GM12878 (cell line): ENCODE measurements around the gene WDFY1. TPM values are rescaled to one million over a fixed set of nuclear protein-coding genes. Genes with fewer than 3 reads are reported as not detected.

Source experiments
- ATF7 ChIP-seq: fragments of 450-650 bp; IDR thresholded peaks from 2 replicates; pipeline ENCODE4 v1.6.1; 2016; ENCODE audit warnings: low read depth, mild to moderate bottlenecking
- BMI1 ChIP-seq: fragments of 450-650 bp; IDR thresholded peaks from 2 replicates; pipeline ENCODE4 v1.6.1; 2016; ENCODE audit warnings: mild to moderate bottlenecking, moderate library complexity, borderline replicate concordance
- CHD2 ChIP-seq: IDR thresholded peaks from 2 replicates; pipeline ENCODE4 v1.6.1; 2011; ENCODE audit warnings: low read depth, low read length, improper control_type of control experiment, borderline replicate concordance
- CREM ChIP-seq: IDR thresholded peaks from 2 replicates; pipeline ENCODE4 v1.6.1; 2014; ENCODE audit warnings: antibody characterized with exemption, low read depth
- ETV6 ChIP-seq, 2 experiments: fragments of 450-650 bp in 1 of 2; IDR thresholded peaks in 1 of 2; conservative IDR thresholded peaks in 1 of 2; 2 replicates each; pipeline ENCODE4 v1.6.1; 2014; ENCODE audit warnings: antibody characterized with exemption in 1 of 2, borderline replicate concordance in 1 of 2, low read depth in 1 of 2, mild to moderate bottlenecking in 1 of 2, moderate library complexity in 1 of 2
- FOXK2 ChIP-seq: fragments of 450-650 bp; IDR thresholded peaks from 2 replicates; pipeline ENCODE4 v1.6.1; 2017; ENCODE audit warnings: mild to moderate bottlenecking, moderate library complexity
- NBN ChIP-seq: fragments of 450-650 bp; IDR thresholded peaks from 2 replicates; pipeline ENCODE4 v1.6.1; 2016
- RUNX3 ChIP-seq: IDR thresholded peaks from 2 replicates; pipeline ENCODE4 v1.6.1; 2012; ENCODE audit warnings: low read length, inconsistent platforms
- SMAD5 ChIP-seq: IDR thresholded peaks from 2 replicates; pipeline ENCODE4 v1.6.1; 2016; ENCODE audit warnings: antibody characterized with exemption, low read depth
- STAT3 ChIP-seq: IDR thresholded peaks from 2 replicates; pipeline ENCODE4 v1.6.1; 2011; ENCODE audit warnings: low read depth, low read length, improper control_type of control experiment
- TARDBP ChIP-seq: IDR thresholded peaks from 2 replicates; pipeline ENCODE4 v1.6.1; 2016; ENCODE audit warnings: borderline replicate concordance
- YY1 ChIP-seq: IDR thresholded peaks from 2 replicates; pipeline ENCODE4 v1.6.1; 2011; ENCODE audit warnings: low read depth, mild to moderate bottlenecking, low read length
- ZNF24 ChIP-seq: fragments of 450-650 bp; IDR thresholded peaks from 2 replicates; pipeline ENCODE4 v1.6.1; 2017; ENCODE audit warnings: antibody characterized with exemption, mild to moderate bottlenecking
- polyA plus RNA-seq, 11 experiments: library from polyadenylated mRNA; depleted of rRNA in 4 of 11; unstranded in 6 of 11; stranded (reverse) in 5 of 11; fragments of >200 nt; fragmentation: Nextera tagmentation in 4 of 11; fragmentation: Illumina TruSeq in 1 of 11; extraction: Ambion mirVana in 4 of 11; extraction: Trizol in 1 of 11; gene quantifications; 1 replicate in 1 of 11; 2 replicates in 10 of 11; pipeline versions ENCODE4 v1.2.1 to v1.2.3, GENCODE V29; 2011 to 2016; ENCODE audit warnings: inconsistent platforms in 2 of 11, missing spikeins in 2 of 11, low read depth in 1 of 11
- total RNA-seq, 4 experiments: library from RNA; depleted of rRNA in 3 of 4; stranded (reverse); fragments of >200 nt in 3 of 4; fragmentation: Illumina TruSeq in 1 of 4; extraction: Trizol in 1 of 4; gene quantifications; 2 replicates each; pipeline versions ENCODE4 v1.2.1 to v1.2.3, GENCODE V29; 2013 to 2021
- TF ChIP-seq, protein P1 (sequence below): fragments of 450-650 bp; IDR thresholded peaks from 2 replicates; pipeline ENCODE4 v1.6.1; 2017; ENCODE audit warnings: borderline replicate concordance
- TF ChIP-seq, protein P2 (sequence below): fragments of 450-650 bp; IDR thresholded peaks from 2 replicates; pipeline ENCODE4 v1.6.1; 2018; ENCODE audit warnings: borderline replicate concordance, mild to moderate bottlenecking; ENCODE audit not compliant: partially characterized antibody
- TF ChIP-seq, protein P3 (sequence below): fragments of 450-650 bp; IDR thresholded peaks from 2 replicates; pipeline ENCODE4 v1.6.1; 2016; ENCODE audit warnings: mild to moderate bottlenecking
- TF ChIP-seq, protein P4 (sequence below): IDR thresholded peaks from 2 replicates; pipeline ENCODE4 v1.6.1; 2012; ENCODE audit warnings: mild to moderate bottlenecking, low read depth, low read length
- TF ChIP-seq, protein P5 (sequence below): IDR thresholded peaks from 2 replicates; pipeline ENCODE4 v1.6.1; 2011; ENCODE audit warnings: low read depth, mild to moderate bottlenecking, low read length, moderate library complexity, borderline replicate concordance; ENCODE audit errors: extremely low read depth
- TF ChIP-seq, protein P6 (sequence below): fragments of 450-650 bp; IDR thresholded peaks from 2 replicates; pipeline ENCODE4 v1.6.1; 2014; ENCODE audit warnings: mild to moderate bottlenecking

WDFY1 gene
- total and polyA plus RNA-seq, 10 of the 15 experiments (the other 5 are each of a cell fraction or from before 2014, with no cell fraction given) = 2.9 to 28.1 (median 13.1) TPM

DNA sequence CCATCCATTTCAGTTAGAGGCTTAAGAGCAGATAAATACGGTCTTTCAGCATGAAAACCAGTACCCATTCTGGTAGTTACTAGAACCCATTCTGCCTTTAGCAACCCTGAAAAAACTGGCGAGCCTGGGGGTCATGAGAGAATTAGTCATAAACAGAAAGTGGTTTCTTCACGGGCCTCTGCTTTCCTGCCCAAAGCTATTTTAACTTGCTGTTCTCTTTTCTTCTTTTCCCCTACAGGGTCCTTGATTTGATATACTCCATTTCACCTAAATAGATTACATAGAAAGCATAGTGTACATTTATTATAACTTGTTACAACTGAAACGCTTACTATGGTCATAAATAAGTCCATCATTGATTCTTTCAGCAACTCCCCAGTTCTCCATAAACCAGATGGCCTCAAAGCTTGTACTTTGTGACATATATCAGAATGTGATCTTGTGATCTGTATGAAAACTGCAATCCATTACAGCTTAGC, 48.3 kb downstream of the WDFY1 start (continued):
- TF ChIP-seq, protein P1, sequence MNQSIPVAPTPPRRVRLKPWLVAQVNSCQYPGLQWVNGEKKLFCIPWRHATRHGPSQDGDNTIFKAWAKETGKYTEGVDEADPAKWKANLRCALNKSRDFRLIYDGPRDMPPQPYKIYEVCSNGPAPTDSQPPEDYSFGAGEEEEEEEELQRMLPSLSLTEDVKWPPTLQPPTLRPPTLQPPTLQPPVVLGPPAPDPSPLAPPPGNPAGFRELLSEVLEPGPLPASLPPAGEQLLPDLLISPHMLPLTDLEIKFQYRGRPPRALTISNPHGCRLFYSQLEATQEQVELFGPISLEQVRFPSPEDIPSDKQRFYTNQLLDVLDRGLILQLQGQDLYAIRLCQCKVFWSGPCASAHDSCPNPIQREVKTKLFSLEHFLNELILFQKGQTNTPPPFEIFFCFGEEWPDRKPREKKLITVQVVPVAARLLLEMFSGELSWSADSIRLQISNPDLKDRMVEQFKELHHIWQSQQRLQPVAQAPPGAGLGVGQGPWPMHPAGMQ = no peak
- TF ChIP-seq BMI1 = peak; percentile 69; the same call in 1 of the 2 replicates
- TF ChIP-seq, protein P2, sequence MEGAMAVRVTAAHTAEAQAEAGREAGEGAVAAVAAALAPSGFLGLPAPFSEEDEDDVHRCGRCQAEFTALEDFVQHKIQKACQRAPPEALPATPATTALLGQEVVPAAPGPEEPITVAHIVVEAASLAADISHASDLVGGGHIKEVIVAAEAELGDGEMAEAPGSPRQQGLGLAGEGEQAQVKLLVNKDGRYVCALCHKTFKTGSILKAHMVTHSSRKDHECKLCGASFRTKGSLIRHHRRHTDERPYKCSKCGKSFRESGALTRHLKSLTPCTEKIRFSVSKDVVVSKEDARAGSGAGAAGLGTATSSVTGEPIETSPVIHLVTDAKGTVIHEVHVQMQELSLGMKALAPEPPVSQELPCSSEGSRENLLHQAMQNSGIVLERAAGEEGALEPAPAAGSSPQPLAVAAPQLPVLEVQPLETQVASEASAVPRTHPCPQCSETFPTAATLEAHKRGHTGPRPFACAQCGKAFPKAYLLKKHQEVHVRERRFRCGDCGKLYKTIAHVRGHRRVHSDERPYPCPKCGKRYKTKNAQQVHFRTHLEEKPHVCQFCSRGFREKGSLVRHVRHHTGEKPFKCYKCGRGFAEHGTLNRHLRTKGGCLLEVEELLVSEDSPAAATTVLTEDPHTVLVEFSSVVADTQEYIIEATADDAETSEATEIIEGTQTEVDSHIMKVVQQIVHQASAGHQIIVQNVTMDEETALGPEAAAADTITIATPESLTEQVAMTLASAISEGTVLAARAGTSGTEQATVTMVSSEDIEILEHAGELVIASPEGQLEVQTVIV = no peak
- peak; percentile 53; the same call in 1 of the 2 replicates for TF ChIP-seq YY1
- TF ChIP-seq, protein P3, sequence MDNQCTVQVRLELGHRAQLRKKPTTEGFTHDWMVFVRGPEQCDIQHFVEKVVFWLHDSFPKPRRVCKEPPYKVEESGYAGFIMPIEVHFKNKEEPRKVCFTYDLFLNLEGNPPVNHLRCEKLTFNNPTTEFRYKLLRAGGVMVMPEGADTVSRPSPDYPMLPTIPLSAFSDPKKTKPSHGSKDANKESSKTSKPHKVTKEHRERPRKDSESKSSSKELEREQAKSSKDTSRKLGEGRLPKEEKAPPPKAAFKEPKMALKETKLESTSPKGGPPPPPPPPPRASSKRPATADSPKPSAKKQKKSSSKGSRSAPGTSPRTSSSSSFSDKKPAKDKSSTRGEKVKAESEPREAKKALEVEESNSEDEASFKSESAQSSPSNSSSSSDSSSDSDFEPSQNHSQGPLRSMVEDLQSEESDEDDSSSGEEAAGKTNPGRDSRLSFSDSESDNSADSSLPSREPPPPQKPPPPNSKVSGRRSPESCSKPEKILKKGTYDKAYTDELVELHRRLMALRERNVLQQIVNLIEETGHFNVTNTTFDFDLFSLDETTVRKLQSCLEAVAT = no peak
- no peak for TF ChIP-seq FOXK2
- no peak; the same call in 1 of the 2 replicates for TF ChIP-seq CHD2
- peak; percentile 54 for TF ChIP-seq ATF7
- TF ChIP-seq ETV6 (conservative IDR thresholded peaks at IDR 0.05 in 1 of 2, IDR thresholded peaks at IDR 0.05 in 1 of 2; ENCODE audit: borderline replicate concordance in 1 of 2, low read depth in 1 of 2) = peak in 1 of 2 experiments; percentile 87; a peak in 2 of 4 replicates
- TF ChIP-seq CREM = peak; percentile 86
- no peak for TF ChIP-seq STAT3
- 0 out of 2 replicates have a peak, but pooled peaks have one; percentile 50 for TF ChIP-seq ZNF24
- TF ChIP-seq, protein P4, sequence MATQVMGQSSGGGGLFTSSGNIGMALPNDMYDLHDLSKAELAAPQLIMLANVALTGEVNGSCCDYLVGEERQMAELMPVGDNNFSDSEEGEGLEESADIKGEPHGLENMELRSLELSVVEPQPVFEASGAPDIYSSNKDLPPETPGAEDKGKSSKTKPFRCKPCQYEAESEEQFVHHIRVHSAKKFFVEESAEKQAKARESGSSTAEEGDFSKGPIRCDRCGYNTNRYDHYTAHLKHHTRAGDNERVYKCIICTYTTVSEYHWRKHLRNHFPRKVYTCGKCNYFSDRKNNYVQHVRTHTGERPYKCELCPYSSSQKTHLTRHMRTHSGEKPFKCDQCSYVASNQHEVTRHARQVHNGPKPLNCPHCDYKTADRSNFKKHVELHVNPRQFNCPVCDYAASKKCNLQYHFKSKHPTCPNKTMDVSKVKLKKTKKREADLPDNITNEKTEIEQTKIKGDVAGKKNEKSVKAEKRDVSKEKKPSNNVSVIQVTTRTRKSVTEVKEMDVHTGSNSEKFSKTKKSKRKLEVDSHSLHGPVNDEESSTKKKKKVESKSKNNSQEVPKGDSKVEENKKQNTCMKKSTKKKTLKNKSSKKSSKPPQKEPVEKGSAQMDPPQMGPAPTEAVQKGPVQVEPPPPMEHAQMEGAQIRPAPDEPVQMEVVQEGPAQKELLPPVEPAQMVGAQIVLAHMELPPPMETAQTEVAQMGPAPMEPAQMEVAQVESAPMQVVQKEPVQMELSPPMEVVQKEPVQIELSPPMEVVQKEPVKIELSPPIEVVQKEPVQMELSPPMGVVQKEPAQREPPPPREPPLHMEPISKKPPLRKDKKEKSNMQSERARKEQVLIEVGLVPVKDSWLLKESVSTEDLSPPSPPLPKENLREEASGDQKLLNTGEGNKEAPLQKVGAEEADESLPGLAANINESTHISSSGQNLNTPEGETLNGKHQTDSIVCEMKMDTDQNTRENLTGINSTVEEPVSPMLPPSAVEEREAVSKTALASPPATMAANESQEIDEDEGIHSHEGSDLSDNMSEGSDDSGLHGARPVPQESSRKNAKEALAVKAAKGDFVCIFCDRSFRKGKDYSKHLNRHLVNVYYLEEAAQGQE = peak; percentile 48; the same call in 1 of the 2 replicates
- 0 out of 2 replicates have a peak, but pooled peaks have one; percentile 19 for TF ChIP-seq NBN
- TF ChIP-seq, protein P5, sequence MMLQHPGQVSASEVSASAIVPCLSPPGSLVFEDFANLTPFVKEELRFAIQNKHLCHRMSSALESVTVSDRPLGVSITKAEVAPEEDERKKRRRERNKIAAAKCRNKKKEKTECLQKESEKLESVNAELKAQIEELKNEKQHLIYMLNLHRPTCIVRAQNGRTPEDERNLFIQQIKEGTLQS = no peak
- TF ChIP-seq SMAD5 = no peak
- TF ChIP-seq RUNX3 = peak; percentile 96
- TF ChIP-seq, protein P6, sequence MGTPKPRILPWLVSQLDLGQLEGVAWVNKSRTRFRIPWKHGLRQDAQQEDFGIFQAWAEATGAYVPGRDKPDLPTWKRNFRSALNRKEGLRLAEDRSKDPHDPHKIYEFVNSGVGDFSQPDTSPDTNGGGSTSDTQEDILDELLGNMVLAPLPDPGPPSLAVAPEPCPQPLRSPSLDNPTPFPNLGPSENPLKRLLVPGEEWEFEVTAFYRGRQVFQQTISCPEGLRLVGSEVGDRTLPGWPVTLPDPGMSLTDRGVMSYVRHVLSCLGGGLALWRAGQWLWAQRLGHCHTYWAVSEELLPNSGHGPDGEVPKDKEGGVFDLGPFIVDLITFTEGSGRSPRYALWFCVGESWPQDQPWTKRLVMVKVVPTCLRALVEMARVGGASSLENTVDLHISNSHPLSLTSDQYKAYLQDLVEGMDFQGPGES = no peak
- TF ChIP-seq TARDBP = no peak
